NCI-H2171 (cell line): ENCODE results near the gene ZFPL1.
"Not testable (repeated sequence)": the region's sequence is repeated elsewhere in the genome, so short reads cannot be mapped to it uniquely, and the experiment has no call there.

Experiments used
- DNase-seq: peaks from one replicate; lab custom pipeline; 2025; lab: John Stamatoyannopoulos, UW

Gene ZFPL1

GRCh38 chr11:65115361-65116082 is 31.5 kb downstream of the ZFPL1 start:
- DNase-seq = no peak

- DNase-seq = no peak
Observed at GRCh38 chr11:65116370-65117205, 32.6 kb downstream of the ZFPL1 start.

- peak; percentile 99 for DNase-seq
Observed at GRCh38 chr11:65117206-65118096, 33.4 kb downstream of the ZFPL1 start, which contains the start of gene ZNHIT2. Gene ZNHIT2 (minus strand): TSS chr11:65117701. CDS start chr11:65117653, 48 bp downstream.

- no peak for DNase-seq
Observed at GRCh38 chr11:65118097-65118837, 34.2 kb downstream of the ZFPL1 start.

- not testable (repeated sequence) for DNase-seq
Observed at GRCh38 chr11:65118891-65119669, 35.1 kb downstream of the ZFPL1 start.

- DNase-seq = no peak
Observed at GRCh38 chr11:65119670-65119995, 35.6 kb downstream of the ZFPL1 start.

- DNase-seq = no peak
Observed at GRCh38 chr11:65120831-65121230, 36.8 kb downstream of the ZFPL1 start.

- no peak for DNase-seq
Observed at GRCh38 chr11:65121447-65121864, 37.4 kb downstream of the ZFPL1 start.

- peak; percentile 97 for DNase-seq
Observed at GRCh38 chr11:65121865-65122696, 38.1 kb downstream of the ZFPL1 start, which contains the start of the genes FAU and MRPL49. Gene FAU (minus strand): TSS chr11:65122134. CDS start chr11:65121813, 321 bp downstream. Gene MRPL49 (plus strand): TSS chr11:65122321. CDS start chr11:65122347, 26 bp downstream.

- no peak for DNase-seq
Observed at GRCh38 chr11:65124480-65125196, 40.6 kb downstream of the ZFPL1 start.

- DNase-seq = no peak
Observed at GRCh38 chr11:65125197-65126056, 41.4 kb downstream of the ZFPL1 start.

- no peak for DNase-seq
Observed at GRCh38 chr11:65126624-65127274, 42.7 kb downstream of the ZFPL1 start.

- no peak for DNase-seq
Observed at GRCh38 chr11:65127473-65128181, 43.6 kb downstream of the ZFPL1 start.

GRCh38 chr11:65128182-65129145 is 44.4 kb downstream of the ZFPL1 start:
- no peak for DNase-seq

GRCh38 chr11:65129649-65130441 is 45.8 kb downstream of the ZFPL1 start:
- no peak for DNase-seq
